Measurements from ENCODE around the gene PDZD7. TPM values are rescaled to one million over a fixed set of nuclear protein-coding genes. Genes with fewer than 3 reads are reported as not detected.
A peak's percentile ranks its signal among the peaks of the same experiment; 100 is the strongest.

Gene PDZD7
- total RNA-seq, 3 donors from 2014 or later, result 0.05 to 0.26 TPM; not detected in 1

DNA sequence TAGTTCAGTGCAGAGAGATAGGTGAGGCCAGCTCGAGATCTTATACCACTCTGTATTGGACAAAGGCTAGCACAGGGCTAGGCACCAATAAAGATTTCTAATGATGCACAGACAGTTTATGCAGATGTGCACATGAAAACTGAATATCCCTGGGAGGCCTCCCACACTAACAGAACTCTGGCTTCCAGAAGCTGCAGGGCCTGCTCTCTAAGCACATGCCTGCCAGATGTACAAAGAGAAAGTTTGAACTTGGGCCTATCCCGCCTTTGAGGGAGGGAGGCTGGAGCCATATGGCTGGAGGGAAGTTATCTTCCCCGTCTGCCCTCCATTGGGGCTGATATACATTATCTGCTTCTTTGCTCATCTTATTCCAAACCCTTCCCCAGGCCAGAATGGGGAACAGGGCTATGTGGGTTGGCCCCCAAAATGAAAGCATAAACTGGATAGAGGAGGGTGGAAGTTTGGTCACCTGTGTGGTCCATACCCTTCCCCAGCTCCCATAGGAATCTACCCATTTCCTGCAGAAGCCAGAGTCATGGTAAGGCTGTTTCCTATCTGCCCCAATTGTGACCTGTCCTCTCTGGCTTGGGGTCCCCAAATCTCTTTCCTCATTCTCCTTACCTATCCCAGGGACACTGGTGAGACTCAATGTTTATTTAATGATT lies 34.7 kb upstream of the PDZD7 start:
- Mint-ChIP-seq H3K27me3 (ENCODE audit: low read depth) (peaks cover 42% of the 10 kb centered on the region), H3K4me3 (no peak overlapping the region), H3K9me3 (no peaks in the 10 kb centered on the region), H3K36me3 (ENCODE audit: insufficient read depth) (no peaks in the 10 kb centered on the region), H3K4me1 (ENCODE audit: low read depth) (peaks cover 28% of the 10 kb centered on the region)
- ATAC-seq, result no peak
- no peak for DNase-seq

DNA sequence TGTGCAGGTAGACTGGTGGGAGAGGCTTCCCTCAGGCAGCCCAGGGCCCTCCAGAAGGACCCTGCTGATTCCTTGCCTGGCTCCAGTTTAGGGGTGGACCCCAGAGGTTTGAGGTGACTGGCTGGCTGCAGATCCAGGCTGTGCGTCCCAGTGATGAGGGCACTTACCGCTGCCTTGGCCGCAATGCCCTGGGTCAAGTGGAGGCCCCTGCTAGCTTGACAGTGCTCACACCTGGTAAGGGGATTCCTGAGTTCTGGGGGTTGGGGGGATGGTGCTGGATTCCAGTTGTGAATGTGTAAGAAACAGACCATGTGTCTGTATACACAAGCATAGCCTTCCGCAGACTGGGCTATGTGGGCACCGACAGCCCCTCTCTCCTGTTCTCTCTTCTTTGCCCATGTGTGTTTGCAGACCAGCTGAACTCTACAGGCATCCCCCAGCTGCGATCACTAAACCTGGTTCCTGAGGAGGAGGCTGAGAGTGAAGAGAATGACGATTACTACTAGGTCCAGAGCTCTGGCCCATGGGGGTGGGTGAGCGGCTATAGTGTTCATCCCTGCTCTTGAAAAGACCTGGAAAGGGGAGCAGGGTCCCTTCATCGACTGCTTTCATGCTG lies 33.6 kb upstream of the PDZD7 start:
- no peaks in the 10 kb centered on the region for H3K9me3 Mint-ChIP-seq
- peaks cover 42% of the 10 kb centered on the region for H3K27me3 Mint-ChIP-seq (ENCODE audit: low read depth)
- H3K4me3 Mint-ChIP-seq, result no peak overlapping the region
- peaks cover 33% of the 10 kb centered on the region for H3K4me1 Mint-ChIP-seq (ENCODE audit: low read depth)
- no peaks in the 10 kb centered on the region for H3K36me3 Mint-ChIP-seq (ENCODE audit: insufficient read depth)
- ATAC-seq, result no peak
- no peak for DNase-seq

DNA sequence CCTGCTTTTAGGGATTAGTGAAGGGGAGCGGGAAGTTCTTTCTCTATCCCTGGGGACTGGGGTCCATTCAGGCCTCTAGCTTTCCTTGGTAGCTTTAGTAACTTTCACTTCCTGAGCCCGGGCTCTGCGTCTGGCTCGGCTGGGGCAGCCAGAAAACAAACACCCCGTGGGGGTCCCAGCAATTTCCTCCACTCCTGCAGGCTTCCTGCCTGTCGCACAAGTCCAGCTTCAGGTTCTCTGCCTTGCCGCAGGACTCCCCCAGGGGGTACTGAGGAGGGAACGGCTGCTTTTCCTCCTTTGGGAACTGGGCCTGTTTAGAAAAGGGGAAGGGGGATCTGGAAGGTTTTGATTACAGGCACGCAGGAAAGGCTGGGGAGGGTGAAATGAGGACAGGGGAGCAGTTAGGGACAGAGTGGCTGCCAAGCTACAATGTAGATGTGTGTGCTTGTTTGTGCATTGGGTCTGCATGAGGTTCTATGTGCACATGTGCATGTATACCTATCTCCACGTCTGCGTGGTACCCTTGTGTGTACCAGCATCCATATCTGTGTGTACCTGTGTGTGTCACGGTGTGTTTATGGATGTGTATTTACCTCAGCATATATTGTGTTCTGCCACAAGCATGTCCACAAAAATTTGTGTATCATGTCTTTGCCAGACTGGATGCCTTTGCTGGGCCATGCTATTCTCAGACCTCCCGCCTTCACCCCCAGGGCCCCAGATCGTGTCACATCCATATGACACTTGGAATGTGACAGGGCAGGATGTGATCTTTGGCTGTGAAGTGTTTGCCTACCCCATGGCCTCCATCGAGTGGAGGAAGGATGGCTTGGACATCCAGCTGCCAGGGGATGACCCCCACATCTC lies 32.9 kb upstream of the PDZD7 start:
- H3K9me3 Mint-ChIP-seq, result no peaks in the 10 kb centered on the region
- DNase-seq, result no peak
- H3K4me3 Mint-ChIP-seq, result no peak overlapping the region
- peaks cover 42% of the 10 kb centered on the region for H3K27me3 Mint-ChIP-seq (ENCODE audit: low read depth)
- H3K4me1 Mint-ChIP-seq (ENCODE audit: low read depth), result peaks cover 33% of the 10 kb centered on the region
- H3K36me3 Mint-ChIP-seq (ENCODE audit: insufficient read depth), result no peaks in the 10 kb centered on the region
- ATAC-seq, result no peak

DNA sequence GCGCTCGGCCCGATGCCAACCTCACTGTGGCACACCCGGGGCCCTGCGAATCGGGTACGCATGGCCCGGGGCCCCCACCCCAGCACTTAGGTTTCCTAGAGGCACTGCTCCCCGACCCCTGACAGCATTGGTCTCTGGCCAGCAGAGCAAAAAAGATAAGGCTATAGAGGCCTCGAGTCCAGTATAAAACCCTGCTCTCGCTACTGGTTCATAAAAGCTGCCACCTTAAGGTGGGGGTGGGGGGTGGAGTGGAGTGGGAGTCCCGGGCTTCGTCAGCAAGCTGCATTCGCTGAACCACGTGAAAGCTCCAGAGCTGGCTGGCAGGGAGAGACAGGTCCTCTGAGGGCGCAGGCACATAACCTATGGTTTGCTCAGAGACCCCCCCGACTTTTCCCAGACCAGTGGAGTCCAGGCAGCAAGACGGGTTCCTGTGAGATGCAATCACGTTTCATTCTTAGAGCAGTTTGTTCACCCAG lies 32.2 kb upstream of the PDZD7 start:
- Mint-ChIP-seq H3K9me3 (no peaks in the 10 kb centered on the region), H3K4me1 (ENCODE audit: low read depth) (peaks cover 33% of the 10 kb centered on the region), H3K4me3 (no peak overlapping the region), H3K27me3 (ENCODE audit: low read depth) (peaks cover 42% of the 10 kb centered on the region), H3K36me3 (ENCODE audit: insufficient read depth) (no peaks in the 10 kb centered on the region)
- ATAC-seq (no peak), DNase-seq (no peak)

DNA sequence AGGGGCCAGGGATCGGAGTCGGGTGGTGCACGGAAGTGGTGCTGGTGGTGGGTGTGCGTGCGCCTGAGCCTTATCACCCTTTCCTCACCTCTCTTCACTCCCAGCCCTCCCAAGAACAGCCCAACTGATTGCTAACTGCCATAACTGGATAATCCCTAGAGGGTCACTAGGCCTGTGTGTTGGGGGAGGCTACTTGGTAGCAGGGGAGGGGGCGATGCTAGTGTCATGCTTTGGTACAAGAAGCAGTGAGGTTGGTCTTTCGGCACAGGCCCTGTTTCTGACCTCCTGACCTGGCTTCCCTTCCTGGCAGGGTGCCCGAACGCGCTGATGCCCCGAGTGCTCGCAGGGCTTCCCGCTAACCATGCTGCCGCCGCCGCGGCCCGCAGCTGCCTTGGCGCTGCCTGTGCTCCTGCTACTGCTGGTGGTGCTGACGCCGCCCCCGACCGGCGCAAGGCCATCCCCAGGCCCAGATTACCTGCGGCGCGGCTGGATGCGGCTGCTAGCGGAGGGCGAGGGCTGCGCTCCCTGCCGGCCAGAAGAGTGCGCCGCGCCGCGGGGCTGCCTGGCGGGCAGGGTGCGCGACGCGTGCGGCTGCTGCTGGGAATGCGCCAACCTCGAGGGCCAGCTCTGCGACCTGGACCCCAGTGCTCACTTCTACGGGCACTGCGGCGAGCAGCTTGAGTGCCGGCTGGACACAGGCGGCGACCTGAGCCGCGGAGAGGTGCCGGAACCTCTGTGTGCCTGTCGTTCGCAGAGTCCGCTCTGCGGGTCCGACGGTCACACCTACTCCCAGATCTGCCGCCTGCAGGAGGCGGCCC lies 31.5 kb upstream of the PDZD7 start:
- no peaks in the 10 kb centered on the region for H3K9me3 Mint-ChIP-seq
- H3K27me3 Mint-ChIP-seq (ENCODE audit: low read depth), result peaks cover 37% of the 10 kb centered on the region
- H3K36me3 Mint-ChIP-seq (ENCODE audit: insufficient read depth), result no peaks in the 10 kb centered on the region
- ATAC-seq, result peak; percentile 46 to 48
- H3K4me1 Mint-ChIP-seq (ENCODE audit: low read depth), result peaks cover 30% of the 10 kb centered on the region
- H3K4me3 Mint-ChIP-seq, result peak overlapping the region; percentile 65
- DNase-seq, result peak; percentile 47

DNA sequence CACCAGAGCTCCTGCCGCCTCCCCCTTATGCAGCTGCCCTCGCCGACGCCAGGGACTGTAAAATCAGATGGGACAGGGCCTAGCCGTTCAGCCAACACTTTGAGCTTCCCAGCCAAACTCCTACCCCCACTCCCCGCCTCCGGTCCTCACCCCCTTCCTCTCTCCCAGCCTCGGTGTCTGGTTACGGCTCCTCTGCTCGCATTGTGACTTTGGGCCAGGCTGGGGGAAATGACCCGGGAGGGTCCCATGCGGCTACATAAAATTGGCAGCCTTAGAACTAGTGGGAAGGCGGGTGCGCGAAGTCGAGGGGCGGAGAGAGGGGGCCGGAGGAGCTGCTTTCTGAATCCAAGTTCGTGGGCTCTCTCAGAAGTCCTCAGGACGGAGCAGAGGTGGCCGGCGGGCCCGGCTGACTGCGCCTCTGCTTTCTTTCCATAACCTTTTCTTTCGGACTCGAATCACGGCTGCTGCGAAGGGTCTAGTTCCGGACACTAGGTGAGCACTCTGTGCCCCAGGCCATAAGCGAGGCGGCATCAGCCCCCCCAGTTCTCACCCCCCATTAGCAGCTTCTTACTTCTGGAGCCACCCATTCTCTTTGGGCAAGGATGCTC lies 30.8 kb upstream of the PDZD7 start, which contains the start of gene KAZALD1:
Gene KAZALD1 (plus strand): TSS at position 366 of the 608 bp plus-strand sequence. CDS start 604 bp downstream, outside the sequence.
- Mint-ChIP-seq H3K4me1 (ENCODE audit: low read depth) (peaks cover 30% of the 10 kb centered on the region), H3K36me3 (ENCODE audit: insufficient read depth) (no peaks in the 10 kb centered on the region), H3K9me3 (no peaks in the 10 kb centered on the region), H3K4me3 (peak within 1 kb of the TSS; percentile 95), H3K27me3 (ENCODE audit: low read depth) (peaks cover 34% of the 10 kb centered on the region)
- ATAC-seq (no peak), DNase-seq (no peak)

DNA sequence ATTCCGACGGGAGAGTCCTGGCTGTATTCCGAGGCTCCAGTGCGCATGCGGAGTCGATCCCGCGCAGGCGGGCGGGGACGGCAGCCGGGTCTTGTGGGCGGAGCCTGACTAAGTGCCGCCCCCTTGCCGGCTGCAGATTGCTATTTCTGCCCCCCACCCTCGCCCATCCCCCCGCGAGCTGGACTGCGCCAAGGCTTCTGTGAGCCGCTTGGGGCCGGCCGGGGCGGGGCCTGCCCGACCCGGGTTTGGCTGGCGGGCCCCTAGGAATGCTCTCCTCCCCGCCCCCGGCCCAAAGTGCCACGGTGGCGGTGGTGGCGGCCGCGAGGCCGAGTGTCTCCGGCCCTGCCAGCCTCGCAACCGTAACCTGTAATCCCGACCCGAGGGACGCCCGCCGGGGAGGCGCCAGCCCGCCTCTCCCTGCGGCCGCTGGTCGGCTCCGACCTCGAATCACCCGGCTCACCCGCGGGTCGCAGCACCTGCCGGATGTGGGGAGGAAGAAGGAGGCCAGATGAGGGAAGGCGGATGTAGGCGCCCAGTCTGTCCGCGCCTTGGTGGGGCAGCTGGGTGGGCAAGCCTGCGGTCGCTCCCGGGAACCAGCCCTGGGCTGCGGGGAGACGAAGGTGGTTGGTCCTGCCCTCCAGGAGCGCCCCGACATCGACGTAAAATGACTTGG lies 30.2 kb upstream of the PDZD7 start:
- peaks cover 27% of the 10 kb centered on the region for H3K27me3 Mint-ChIP-seq (ENCODE audit: low read depth)
- ATAC-seq (peak; percentile 76 to 78), DNase-seq (peak; percentile 87)
- no peaks in the 10 kb centered on the region for H3K9me3 Mint-ChIP-seq
- H3K4me3 Mint-ChIP-seq, result peak overlapping the region; percentile 95
- H3K36me3 Mint-ChIP-seq (ENCODE audit: insufficient read depth), result no peaks in the 10 kb centered on the region
- peaks cover 28% of the 10 kb centered on the region for H3K4me1 Mint-ChIP-seq (ENCODE audit: low read depth)

DNA sequence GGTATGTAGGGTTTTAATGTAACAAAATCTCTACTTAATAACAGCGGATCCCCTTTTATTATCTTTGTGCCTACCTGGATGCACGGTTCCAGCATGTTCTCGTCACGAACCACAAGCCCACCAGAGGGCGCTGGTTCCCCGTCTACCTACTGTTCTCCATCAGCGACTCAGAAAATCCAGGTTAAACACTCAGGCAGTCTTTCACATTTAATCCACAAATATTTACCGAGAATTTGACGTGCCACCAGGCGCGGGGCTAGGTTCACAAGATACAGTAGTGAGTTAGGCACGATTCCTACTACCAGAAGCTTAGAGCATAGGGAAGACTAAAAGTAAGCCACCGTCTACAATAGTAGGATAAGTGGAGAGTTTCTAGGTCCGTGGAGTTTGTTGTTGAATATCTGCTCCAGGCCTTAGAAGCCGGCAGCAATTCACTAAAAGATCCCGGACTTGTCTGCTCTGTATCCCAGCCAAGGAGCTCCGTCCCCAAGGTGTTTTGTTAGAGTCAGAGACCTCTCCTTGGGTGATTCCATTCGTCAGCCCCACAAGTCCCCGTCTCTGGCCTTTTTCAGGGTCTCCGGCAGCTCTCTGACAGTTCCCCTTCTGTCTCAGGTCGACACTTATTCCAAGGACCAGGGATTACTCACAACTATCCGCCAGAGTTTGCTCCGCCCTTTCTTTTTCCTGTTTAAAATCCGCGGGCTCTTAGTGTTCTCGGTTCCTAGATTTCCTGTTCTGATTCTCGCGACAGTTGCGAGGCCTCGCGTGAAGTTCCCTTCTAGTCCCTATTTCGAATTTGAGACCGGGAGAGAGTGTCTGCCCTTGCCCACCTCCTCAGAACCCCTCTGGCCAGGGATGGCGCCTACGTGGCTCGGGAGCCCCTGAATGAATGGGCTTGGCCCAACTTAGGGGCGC lies 29.4 kb upstream of the PDZD7 start:
- Mint-ChIP-seq H3K4me1 (ENCODE audit: low read depth) (peaks cover 25% of the 10 kb centered on the region), H3K27me3 (ENCODE audit: low read depth) (peaks cover 19% of the 10 kb centered on the region), H3K36me3 (ENCODE audit: insufficient read depth) (no peaks in the 10 kb centered on the region), H3K4me3 (peak overlapping the region; percentile 95), H3K9me3 (no peaks in the 10 kb centered on the region)
- peak; percentile 74 to 81 for ATAC-seq
- peak; percentile 89 for DNase-seq

DNA sequence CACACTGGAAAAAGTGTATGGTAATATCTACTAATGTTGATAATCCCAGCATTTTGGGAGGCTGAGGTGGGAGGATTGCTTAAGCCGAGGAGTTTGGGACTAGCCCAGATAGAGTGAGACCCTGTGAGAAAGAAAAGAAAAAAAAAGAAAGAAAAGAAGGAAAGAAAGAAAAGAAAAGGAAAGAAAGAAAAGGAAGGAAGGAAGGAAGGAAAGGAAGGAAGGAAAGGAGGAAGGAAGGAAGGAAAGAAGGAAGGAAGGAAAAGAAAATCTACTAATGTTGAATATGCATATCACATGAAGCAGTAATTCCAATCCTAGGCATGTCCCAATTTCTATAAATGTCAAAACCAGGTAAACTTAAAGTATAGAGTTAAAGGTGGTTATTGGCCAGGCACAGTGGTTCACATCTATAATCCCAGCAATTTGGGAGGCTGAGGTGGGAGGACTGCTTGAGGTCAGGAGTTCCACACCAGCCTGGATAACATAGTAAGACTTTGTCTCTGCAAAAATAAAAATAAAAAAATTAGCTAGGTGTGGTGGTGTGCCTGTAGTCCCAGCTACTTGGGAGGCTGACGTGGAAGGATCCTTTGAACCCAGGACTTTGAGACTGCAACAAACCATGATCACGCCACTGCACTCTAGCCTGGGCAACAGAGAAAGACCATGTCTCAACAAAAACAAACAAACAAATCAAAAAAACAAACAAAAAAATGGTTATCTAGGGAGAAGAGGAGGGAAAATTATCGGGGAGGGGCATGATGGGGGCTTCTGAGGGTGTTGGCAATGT lies 25.6 kb upstream of the PDZD7 start:
- no peaks in the 10 kb centered on the region for H3K36me3 Mint-ChIP-seq (ENCODE audit: insufficient read depth)
- H3K4me3 Mint-ChIP-seq, result no peak overlapping the region
- H3K27me3 Mint-ChIP-seq (ENCODE audit: low read depth), result no peaks in the 10 kb centered on the region
- ATAC-seq, result no peak
- H3K4me1 Mint-ChIP-seq (ENCODE audit: low read depth), result peaks cover 9% of the 10 kb centered on the region
- DNase-seq, result no peak
- H3K9me3 Mint-ChIP-seq, result no peaks in the 10 kb centered on the region

DNA sequence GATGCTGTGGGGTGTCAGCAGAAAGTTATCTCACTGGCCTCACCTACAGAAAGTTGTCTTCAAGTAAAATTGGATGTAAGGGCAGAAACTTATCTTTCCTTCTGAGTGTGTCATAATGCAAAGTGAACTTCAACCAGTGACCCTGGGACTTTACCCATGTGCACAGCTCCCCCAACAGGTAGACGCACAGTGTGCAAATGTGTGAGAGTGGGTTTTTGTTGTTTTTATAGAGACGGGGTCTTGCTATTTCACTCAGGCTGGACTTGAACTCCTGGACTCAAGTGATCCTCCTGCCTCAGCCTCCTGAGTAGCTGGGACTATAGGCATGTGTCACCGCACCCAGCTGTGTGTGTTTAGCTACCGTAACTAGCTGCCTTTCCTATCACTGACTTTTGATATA lies 24.5 kb upstream of the PDZD7 start:
- peaks cover 10% of the 10 kb centered on the region for H3K27me3 Mint-ChIP-seq (ENCODE audit: low read depth)
- H3K9me3 Mint-ChIP-seq, result no peaks in the 10 kb centered on the region
- DNase-seq (no peak), ATAC-seq (no peak)
- H3K4me3 Mint-ChIP-seq, result no peak overlapping the region
- H3K36me3 Mint-ChIP-seq (ENCODE audit: insufficient read depth), result no peaks in the 10 kb centered on the region
- H3K4me1 Mint-ChIP-seq (ENCODE audit: low read depth), result peaks cover 5% of the 10 kb centered on the region

DNA sequence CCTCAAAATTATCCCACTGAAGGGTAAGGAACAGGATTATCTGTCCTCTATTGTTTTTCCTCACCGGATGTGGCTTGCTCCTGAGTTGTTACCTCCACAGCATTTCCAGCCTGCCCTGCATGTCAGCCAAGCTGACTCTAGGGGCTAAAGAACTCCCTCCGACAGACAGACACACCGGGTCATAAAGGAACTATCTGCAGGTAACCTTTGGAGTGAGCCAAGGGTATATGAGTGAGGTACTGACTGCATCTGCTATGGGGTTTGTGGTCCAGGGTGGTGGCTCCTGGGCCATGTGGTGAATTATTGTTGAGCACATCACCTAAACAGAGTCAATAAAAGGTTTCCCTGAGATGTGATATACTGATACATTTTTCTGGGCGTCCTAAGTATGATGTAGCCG lies 23.9 kb upstream of the PDZD7 start:
- Mint-ChIP-seq H3K9me3 (no peaks in the 10 kb centered on the region), H3K4me1 (ENCODE audit: low read depth) (peaks cover 2% of the 10 kb centered on the region), H3K36me3 (ENCODE audit: insufficient read depth) (no peaks in the 10 kb centered on the region), H3K4me3 (no peak overlapping the region), H3K27me3 (ENCODE audit: low read depth) (peaks cover 12% of the 10 kb centered on the region)
- ATAC-seq (no peak), DNase-seq (no peak)

DNA sequence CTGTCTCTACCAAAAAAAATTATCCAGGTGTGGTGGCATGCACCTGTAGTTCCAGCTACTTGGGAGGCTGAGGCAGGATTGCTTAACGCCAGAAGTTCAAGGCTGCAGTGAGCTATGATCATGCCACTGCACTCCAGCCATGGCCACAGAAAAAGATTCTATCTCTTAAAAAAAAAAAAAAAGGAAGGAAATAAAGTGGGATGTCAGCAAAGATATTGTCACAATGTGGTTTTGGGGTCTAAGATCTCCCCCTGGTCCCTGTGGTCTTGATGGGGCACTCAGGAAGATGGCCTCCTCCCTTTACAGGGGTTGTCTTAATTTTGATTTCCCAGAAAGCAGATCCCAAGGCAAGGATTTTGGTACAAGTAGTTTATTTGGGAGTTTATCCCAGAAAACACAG lies 23.4 kb upstream of the PDZD7 start:
- peaks cover 17% of the 10 kb centered on the region for H3K27me3 Mint-ChIP-seq (ENCODE audit: low read depth)
- H3K4me3 Mint-ChIP-seq, result no peak overlapping the region
- no peak for ATAC-seq
- no peaks in the 10 kb centered on the region for H3K36me3 Mint-ChIP-seq (ENCODE audit: insufficient read depth)
- H3K4me1 Mint-ChIP-seq (ENCODE audit: low read depth), result no peaks in the 10 kb centered on the region
- no peak for DNase-seq
- H3K9me3 Mint-ChIP-seq, result no peaks in the 10 kb centered on the region
